Glomerular visceral epithelial cell (primary cell): ENCODE measurements around the gene TP53I3.
"Not testable (repeated sequence)": the region's sequence is repeated elsewhere in the genome, so short reads cannot be mapped to it uniquely, and the experiment has no call there.

ENCODE experiments used
- DNase-seq: peaks from one replicate; pipeline ENCODE4 v3.0.0-alpha.2; 2016; ENCODE audit errors: extremely low spot score

Gene TP53I3

GRCh38 chr2:24054366-24055010 is 30.1 kb downstream of the TP53I3 start:
- DNase-seq: no peak

- DNase-seq: no peak
Observed at GRCh38 chr2:24052951-24053350, 31.7 kb downstream of the TP53I3 start.

- no peak for DNase-seq
Observed at GRCh38 chr2:24051833-24052232, 32.8 kb downstream of the TP53I3 start.

- peak; percentile 13 for DNase-seq
Observed at GRCh38 chr2:24050041-24050979, 34.3 kb downstream of the TP53I3 start.

GRCh38 chr2:24049485-24050021 is 35.1 kb downstream of the TP53I3 start, which contains the start of gene FKBP1B:
TSS of gene FKBP1B (plus strand) at chr2:24049741. CDS start at chr2:24049850, 109 bp downstream.
- DNase-seq: peak; percentile 81

GRCh38 chr2:24048769-24049484 is 35.7 kb downstream of the TP53I3 start:
- DNase-seq: no peak

GRCh38 chr2:24047703-24048033 is 37.0 kb downstream of the TP53I3 start:
- no peak for DNase-seq

GRCh38 chr2:24046930-24047702 is 37.5 kb downstream of the TP53I3 start, which contains the start of gene WDCP:
TSS of gene WDCP (minus strand) at chr2:24047391. CDS start at chr2:24039494, 7,897 bp downstream.
- peak; percentile 97 for DNase-seq

- no peak for DNase-seq
Observed at GRCh38 chr2:24046599-24046929, 38.1 kb downstream of the TP53I3 start.

- no peak for DNase-seq
Observed at GRCh38 chr2:24045511-24046508, 38.8 kb downstream of the TP53I3 start.

- not testable (repeated sequence) for DNase-seq
Observed at GRCh38 chr2:24043133-24043532, 41.5 kb downstream of the TP53I3 start.

- no peak for DNase-seq
Observed at GRCh38 chr2:24040511-24040910, 44.1 kb downstream of the TP53I3 start.

- DNase-seq: no peak
Observed at GRCh38 chr2:24038786-24039499, 45.7 kb downstream of the TP53I3 start.
